OCI-M2 (cell line): ENCODE measurements around the gene CMBL.
"Not testable (repeated sequence)": the region's sequence is repeated elsewhere in the genome, so short reads cannot be mapped to it uniquely, and the experiment has no call there.

Experiments
- DNase-seq: peaks from one replicate; lab custom pipeline; 2025; ENCODE audit not compliant: unreplicated experiment; lab: John Stamatoyannopoulos, UW

Gene CMBL

DNA sequence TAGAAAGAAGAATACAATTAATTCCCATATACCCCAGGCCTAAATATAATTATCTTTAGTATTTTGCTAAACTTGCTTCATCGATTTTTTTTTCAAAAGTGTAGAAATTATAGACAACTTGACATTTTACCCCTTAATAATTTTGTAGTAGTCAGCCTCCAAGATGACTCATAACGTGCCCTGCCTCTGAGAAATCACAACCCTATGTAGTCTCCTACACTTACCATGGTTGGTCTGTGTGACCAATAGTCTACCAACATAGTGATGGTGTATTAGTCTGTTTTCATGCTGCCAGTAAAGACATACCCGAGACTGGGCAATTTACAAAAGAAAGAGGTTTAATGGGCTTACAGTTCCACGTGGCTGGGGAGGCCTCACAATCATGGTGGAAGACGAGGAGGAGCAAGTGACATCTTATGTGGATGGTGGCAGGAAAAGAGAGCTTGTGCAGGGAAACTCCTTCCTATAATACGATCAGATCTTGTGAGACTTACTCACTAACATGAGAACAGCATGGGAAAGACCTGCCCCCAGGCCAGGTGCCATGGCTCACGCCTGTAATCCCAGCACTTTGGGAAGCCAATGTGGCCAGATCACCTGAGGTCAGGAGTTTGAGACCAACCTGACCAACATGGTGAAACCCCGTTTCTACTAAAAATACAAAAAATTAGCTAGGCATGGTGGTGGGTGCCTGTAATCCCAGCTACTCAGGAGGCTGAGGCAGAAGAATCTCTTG, 3.3 kb upstream of the CMBL start:
- DNase-seq = not testable (repeated sequence)

DNA sequence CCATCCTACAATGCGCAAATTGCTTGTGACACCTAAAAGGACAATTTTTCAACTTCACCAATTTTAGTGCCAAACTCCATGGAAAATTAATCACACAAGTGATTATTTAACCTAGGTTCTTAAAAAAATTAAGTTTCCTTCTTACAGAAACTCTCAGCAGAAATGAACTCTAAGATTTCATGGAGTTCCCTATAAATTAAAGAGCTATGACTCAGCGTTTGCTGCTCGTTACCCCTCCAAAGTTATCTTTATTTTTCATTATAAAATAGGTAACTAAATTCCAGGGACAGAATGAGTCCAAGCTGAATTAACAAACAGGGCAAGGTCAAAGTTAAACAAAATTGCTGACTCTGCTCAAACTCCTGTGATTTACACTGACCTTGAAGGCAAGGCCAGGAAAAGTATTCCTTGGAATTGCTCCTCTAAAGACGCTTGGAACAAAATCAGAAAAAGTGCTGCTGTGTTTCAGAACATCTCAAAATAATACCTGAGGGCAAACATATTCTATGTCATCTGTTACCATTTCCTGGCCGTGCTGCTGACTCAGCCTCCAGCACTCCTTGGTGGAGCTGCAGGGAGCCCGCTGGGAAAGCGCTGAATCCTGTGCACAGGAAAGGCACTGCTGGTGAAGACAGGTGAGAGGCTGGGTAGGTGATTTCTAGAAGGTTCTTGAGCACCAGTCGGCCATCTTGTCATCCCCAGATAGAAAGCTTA, 2.5 kb upstream of the CMBL start:
- no peak for DNase-seq

DNA sequence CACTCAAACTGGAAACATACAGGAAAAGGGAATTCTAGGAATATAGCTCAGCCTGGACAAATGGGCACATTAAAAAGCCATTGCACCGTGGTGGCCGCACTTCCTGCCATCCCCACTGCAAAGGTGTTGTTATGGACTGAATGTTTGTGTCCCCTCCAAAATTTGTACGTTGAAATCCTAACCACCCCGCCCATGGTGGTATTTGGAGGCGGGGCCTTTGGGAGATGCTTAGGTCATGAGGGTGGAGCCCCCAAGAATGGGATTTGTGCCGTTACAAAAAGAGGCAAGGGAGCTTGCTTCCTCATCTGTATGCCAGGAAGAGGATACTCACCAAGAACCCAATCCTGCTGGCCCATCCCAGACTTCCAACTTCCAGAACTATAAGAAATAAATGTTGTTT, 1.1 kb upstream of the CMBL start:
- no peak for DNase-seq

DNA sequence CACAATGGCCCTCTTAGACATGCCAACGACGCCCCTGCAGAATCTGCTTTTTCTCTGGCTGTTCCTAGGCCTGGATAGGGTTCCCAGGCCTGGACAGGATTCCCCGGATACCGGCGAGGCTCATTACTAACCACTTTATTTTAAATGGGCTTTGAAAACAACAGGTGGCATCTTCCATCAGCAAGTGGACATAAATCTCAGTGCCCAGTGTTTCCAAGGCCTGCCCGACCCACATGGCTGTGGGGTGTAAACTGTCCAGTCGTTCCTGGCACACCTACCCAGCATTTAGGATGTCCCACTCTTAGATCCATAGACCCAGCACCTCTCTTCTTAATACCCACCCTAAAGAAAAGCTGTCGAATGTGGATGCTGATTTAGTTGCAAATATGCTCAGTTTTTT, 896 bp downstream of the CMBL start:
- DNase-seq = no peak

DNA sequence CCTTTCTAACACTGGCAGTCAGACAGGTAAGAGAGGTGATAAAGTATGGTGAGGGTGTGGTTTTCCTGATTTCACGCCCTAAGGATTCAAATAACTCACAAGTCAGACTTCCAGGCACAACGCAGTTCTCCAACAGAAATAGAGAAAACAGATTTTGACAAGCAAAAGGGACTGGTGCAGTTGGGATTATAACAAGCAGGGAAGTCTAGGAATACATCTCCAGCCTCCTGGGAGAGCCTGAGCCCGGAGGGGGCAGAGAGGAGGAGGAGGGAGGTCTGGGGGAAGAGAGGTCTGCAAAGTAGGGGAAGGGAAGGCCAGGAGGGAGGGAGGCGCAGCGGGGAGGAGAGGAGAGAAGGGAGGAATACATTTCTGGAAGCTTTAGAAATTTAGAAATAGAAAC, 1.6 kb downstream of the CMBL start:
- DNase-seq = no peak

DNA sequence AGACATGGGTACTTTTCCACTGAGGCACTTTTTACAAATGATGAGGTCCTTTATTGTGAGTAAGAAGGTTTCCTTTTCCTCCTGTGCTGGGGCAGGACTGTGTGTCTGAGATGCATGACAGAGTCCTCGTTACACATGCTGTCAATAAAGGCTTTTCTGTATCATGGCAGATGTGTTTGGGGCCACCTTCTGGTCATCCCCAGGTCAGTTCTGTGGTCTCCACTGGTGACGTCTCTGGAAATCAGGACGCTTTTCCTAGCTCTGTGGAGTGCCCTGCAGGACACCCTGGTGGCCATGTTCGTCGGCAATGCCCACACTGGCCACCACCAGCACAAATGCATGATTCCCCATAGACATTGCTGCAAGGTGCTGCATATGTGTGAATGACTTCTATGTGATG, 2.8 kb downstream of the CMBL start:
- no peak for DNase-seq

DNA sequence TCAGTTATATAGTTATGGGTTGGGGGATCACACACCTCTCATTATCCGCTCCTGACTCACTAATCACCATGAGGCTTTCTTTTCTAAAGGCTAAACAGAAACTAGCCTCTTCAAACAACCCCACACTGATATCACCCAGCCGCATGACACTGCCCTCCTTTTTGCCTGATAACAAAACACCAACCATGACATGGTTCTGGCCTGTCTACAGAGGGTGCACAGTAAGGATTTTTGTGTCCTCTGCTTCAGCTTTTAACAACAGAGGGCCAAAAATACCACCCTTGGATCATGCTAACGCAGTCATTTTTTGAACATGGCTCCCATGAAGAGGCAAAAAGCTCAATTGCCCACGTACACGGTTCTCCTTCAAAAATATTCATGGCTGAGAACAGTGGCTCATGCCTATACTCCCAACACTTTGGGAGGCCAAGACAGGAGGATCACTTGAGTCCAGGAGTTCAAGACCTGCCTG, 4.0 kb downstream of the CMBL start:
- DNase-seq = no peak

DNA sequence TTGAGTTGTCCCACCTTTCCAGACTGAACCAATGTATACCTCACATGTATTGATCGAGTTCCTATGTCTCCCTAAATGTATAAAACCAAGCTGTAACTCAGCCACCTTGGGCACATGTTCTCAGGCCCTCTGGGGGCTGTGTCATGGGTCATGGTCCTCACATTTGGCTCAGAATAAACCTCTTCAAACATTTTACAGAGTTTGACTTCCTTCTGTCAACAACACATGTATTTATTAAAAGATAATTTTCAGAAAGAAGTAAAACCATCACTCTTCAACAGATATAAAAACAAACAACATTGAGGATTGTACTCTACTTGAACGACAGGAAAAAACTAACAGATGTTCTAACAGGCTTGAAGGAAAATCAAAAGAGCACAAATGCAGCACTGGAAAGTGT, 4.5 kb downstream of the CMBL start:
- DNase-seq = no peak

DNA sequence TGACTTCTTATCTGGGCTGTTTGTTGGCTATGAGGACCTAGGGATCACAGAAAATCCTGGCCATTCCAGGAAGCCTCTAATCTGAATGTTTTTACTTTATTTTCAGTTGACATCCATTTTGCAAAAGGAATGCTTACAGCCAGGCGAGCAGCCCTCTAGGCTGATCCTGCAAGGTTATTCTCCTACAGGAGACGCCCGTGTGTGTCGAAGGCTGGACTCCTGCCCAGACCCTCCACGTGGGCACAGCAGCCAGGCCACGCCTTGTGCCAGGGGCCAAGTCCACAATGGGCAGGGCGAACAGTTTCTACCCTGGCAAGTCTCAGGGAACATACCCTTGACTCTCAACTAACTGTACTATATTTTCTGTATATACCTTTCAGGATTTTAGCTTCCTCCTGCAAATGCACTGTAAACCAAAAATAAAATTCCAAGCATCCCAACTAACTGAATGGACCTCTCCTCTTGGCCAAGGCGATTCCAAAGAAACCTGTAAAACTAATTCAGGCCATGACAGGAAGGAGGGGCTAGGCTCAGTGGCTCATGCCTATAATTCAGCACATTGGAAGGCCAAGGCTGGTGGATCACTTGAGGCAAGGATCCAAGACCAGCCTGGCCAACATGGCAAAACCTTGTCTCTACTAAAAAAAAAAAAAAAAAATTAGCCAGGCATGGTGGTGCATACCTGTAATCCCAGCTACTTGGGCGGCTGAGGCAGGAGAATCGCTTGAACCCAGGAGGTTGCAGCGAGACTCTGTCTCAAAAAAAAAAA, 5.7 kb downstream of the CMBL start:
- DNase-seq = no peak

DNA sequence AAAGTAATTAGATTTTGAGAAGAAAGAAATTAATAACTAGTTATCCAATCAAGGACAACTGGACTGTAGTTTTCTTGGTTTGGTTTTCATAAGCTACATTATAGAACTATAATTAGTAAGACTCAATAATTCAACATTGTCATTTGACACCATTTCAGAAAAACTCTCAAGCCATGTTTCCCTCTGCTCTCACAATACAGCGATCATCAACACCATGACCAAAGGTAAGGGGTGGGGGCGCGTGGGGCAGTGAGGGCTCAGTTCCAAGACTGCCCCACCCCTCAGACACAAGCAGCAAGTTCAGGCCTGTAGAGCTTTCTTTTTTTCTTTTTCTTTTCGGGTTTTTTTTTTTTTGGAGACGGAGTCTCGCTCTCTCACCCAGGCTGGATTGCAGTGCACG, 6.4 kb downstream of the CMBL start:
- DNase-seq = no peak

DNA sequence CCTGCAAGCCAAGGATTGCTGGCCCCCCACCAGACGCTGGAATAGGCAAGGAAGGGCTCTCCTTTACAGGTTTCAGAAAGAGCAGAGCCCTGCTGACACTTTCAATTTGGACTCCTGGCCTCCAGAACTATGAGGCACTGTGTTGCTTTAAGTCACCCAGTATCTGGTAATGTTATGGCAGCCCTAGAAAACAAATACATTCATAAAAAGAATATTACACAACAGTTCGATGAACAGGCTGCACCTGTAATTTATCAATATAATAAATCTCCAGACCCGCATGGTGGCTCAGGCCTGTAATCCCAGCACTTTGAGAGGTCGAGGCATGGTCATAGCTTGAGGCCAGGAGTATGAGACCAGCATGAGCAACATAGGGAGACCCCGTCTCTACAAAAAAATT, 7.5 kb downstream of the CMBL start:
- no peak for DNase-seq

DNA sequence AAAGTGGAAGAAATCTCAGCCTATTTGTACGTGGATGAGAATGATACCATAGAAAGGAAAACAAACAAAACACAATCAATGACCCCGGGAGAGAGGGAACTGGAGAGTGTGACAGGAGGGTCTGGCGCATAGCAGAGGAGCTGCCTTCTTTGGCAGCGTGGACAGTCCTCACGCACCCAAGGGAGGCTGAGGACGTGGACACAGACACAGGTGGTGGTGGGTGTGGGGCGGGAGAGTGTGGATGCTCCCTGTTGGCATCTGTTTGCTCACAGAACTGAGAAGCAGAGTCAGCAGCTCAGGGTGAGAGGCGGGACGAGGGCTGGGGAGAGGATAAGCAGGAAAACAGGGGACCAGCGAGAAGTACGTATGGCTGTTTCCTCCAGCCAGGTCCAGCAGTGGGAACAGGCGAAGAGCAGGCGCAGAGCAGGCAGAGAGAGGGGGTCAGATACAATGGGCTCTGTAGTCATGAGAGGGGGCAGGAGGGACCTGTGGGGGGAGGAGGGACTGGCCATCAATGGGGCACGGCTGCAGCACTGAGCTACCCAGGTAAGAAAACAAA, 10.0 kb downstream of the CMBL start:
- no peak for DNase-seq

DNA sequence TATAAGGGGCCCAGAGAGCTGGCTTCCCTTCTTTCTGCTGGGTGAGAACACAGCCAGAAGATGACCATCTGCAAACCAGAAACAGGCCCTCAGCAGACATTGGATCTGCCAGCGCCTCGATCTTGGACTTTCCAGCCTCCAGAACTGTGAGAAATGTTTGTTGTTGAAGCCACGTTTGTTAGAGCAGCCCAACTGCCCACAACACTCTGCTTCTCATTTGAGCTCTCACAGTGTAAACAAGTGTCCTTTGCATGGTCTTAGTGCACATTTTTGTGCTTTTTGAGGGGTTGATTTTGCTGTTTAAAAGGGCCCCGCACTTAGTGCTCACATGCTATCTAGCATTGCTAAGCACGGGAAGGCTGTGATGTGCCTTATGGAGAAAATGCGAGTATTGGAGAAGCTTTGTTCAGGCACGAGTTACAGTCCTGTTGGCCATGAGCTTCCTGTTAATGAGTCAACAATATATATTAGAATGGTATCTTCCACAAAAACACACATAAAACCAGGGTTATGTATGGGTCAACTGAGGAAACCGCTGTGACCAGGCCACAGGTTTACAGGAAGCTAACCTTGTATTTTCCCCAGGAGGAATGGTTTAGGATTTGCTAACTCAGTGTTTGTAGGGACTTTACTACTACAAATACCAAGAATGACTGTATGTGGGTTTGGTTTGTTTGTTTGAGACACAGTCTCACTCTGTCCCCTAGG, 11.9 kb downstream of the CMBL start:
- no peak for DNase-seq

DNA sequence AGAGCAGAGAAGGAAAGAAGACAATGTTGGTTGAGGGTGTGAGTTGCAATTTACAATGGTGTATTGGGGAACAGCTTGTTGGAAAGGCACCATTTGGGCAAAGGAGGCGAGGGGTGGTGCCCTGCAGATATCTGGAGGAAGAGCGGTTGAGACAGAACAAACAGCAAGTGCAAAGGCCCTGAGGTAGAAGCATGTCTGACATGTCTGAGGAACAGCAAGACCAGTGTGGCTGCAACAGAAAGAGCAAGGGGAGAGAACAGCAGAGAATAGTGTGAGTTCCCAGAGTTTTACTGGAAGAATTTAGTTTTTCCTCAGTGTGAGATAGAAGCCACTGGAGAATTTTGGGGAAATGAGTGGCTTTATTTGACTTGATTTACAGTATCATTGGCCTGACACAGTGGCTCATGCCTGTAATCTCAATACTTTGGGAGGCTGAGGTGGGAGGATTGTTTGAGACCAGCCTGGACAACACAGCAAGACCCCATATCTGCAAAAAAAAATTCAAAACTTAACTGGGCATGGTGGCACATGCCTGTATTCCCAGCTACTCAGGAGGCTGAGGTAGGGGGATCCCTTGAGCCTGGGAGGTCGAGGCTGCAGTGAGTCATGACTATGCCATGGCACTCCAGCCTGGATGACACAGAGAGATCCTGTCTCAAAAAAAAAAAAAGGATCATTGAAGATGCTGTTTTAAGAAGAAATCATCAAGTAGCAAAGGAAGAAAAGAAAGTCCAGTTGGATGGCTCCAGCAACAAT, 13.6 kb downstream of the CMBL start:
- no peak for DNase-seq

DNA sequence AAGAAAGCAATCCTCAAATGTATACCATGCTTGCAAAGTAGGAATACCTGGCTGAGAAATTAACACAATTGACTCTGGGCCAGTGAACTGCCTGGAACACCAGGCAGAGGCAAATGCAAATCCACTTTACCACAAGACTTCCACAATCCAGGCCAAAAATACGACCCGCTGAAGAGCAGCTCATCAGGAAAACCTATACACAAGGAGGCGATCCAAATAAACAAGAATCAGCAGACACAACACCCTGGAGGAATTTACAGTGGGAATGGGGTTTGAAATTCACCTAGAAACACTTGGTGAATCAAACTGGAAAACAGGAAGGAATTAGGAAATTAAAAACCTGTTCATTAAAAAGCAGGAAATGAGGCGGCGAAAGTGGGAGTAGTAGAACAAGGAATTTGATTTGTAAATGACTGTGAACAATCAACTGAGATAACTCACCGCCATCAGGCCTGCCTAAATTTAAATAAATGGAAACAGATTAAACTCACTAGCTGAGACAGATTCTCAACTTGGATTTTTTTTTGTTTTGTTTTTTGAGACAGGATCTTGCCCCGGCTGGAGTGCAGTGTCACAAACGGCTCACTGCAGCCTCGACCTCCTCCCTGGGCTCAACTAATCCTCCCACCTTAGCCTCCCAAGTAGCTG, 15.9 kb downstream of the CMBL start:
- no peak for DNase-seq

DNA sequence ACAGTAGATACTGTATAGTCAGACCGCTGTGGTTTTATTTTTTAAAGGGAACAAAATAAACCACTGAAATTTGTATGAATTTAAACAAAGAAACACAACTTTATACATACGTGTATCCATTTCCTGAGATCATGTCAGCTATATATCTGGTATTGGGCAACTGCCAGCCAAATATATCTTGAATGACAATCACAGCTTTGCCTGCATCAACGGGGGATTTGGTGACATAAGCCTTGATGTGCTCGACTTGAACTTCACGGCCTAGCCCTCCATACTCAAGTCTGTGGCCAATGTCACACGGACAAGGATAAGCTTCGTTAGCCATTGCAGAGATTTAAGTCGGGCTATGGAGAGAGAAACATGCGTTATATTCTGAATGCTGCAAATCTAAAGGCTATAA, 17.3 kb downstream of the CMBL start:
- DNase-seq = no peak

DNA sequence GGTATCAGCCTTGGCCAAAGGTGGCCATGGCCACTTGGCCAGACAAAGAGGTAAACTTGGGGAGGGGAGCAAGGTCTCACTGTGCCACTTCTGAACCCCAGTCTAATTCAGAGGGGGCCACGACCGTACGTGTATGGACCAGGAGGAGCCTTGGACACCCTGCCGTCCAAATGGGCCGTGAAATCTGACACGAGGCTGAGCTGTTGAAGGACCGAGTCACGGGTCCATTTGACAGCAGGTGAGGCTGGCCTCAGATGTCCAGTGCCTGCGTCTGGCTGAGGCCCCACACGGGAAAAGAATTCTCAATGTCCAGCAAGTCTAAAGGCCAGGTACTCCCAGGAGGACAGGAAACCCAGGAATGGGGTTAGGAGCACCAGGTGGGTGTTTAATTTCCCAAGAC, 17.7 kb downstream of the CMBL start:
- DNase-seq = no peak

DNA sequence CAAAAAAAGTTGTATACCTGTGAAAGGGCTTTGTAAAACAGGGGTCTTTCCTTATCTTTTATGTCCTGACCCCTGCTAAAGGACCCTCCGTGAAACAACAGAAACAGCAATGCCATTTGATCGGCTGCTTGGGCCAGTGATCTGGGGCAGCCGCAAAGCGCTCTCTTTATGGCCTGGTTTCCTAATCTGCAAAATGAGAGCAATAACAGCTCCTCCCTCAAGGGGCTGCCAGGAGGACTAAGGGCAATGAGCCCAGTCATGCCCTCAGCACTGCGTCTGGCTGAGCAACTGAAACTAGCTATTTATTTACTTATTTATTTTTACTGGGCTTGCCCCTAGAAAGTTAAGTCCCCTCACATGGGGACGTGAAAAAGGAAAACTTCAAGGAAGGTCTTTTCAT, 18.3 kb downstream of the CMBL start:
- no peak for DNase-seq

DNA sequence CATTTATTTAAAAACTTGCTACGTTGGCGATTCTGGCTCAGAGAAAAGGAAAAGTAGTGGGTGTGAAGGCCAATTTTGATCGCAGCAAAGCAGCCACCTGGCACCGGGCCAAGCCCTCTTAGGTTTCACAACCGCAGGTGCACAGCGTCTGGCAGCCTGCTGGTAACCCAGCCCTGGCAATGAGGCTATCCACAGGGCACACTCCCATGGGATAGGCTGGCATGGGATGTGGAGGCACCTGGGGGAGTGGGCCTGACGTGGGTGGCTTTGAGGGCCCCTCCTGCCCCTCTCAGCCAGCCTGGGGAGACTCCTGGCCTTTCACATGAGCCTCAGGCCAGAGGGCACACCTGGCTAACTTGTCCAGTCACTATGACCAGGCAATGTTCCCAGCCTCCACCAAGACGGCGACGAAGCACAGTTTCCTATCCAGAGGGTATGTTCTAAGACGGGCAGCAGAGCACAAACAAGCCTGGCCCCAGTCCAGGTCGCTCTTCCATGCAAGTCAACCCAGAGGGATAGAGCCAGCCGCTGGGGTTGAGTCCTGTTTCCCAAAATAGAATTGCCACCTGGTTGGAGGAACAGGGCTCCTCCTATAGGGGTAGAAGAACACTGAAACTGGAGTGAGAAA, 19.0 kb downstream of the CMBL start:
- DNase-seq = no peak
